ENCODE measurements around the gene HACL1. TPM values are rescaled to one million over a fixed set of nuclear protein-coding genes. Genes with fewer than 3 reads are reported as not detected.

The HACL1 gene
- total RNA-seq, 2 experiments from 2014 or later: 24.9 to 29.5 TPM

DNA sequence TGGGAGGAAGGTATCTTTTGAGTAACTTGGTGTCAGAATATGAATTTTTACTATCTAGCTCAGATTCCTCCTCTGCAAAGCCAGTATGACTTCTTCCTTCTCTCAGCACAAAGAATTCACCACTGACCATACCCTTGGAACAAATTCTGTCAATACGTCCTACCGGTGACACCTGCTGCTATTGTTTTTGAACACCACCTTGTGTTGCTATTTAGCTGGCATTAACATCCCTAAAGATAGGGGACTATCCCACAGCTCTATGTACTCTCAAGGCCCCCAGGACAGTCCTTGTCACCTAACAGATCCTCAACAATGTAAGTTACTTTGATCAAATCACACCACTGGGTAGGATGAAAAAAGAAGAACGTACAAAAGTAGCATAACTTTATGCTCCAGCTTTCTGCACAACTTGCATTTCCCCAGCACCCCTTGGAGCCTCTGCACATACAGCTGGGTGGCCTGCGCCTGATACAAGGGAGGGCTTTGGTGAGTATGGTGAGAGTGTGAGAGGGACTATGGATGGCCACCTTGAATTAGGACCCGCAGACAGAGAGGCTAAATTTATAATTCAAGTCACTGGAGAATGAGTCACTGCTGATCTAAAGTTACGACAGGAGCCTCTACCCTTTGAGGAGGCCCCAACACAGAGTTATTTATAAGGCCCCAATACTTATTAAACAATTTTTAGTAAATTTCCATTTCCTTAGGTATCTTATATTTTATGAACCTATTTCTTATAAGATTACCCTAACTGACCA, 77.5 kb downstream of the HACL1 start:
- Mint-ChIP-seq H3K27ac (no peak overlapping the region), H3K4me1 (peaks cover 15% of the 10 kb centered on the region), H3K4me3 (no peak overlapping the region), H3K36me3 (peaks cover 6% of the 10 kb centered on the region), H3K9me3 (no peaks in the 10 kb centered on the region), H3K27me3 (peaks cover 6% of the 10 kb centered on the region)
- POLR2A ChIA-PET: interaction anchor here (1.0 kb wide), 1 partner anchor 12 kb away, joined by 3 read pairs; no protein-coding TSS in a partner anchor
- DNase-seq (no peak), ATAC-seq (ENCODE audit: low read depth) (no peak)

DNA sequence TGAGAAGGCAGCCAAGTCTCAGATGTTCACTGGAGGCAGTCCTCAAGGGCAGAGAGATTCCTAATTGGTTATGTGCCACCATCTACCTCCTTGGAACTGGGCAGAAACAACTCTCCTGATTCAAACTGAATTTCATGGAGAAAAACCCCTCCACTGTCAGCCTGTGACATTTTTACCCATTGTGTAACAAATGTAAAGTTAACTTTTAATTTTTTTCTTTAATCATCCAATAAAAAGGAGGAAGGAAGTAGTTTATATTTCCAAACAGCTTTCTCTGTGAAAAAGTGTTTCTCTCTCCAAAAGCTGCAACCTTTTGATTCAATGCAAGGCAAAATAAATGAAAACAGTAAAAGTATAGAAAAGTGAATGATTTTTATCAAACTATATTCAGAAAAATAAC, 79.4 kb downstream of the HACL1 start:
- Mint-ChIP-seq H3K4me3 (peak overlapping the region; percentile 76), H3K9me3 (no peaks in the 10 kb centered on the region), H3K36me3 (peaks cover 6% of the 10 kb centered on the region), H3K27me3 (peaks cover 6% of the 10 kb centered on the region), H3K27ac (no peak overlapping the region), H3K4me1 (peaks cover 12% of the 10 kb centered on the region)
- ATAC-seq (ENCODE audit: low read depth): no peak
- POLR2A ChIA-PET: no interaction called here
- DNase-seq: no peak

DNA sequence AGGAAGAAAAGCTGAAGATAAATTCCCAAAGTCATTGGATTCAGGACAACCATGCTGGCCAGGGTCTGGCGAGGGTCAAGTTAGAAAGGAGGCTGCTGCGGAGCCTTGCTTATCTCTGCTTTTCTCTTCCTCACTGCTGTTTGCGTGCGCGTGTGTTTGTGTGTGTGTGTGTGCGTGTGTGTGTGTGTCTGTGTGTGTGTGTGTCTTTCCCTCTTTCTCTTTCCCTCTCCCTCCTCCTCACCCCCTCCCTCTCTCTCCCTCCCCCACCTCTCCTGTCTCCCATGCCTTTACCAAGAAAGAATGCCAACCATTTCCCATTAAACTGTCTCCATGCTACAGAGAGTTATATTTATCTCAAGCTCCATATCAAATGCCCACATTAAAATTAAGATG, 79.8 kb downstream of the HACL1 start, which contains the start of gene COLQ:
Gene COLQ, minus strand, starts transcription at position 134 of the 393 bp plus-strand sequence. Its CDS starts 81 bp downstream, at position 53.
- Mint-ChIP-seq H3K27me3 (peaks cover 6% of the 10 kb centered on the region), H3K9me3 (no peaks in the 10 kb centered on the region), H3K4me3 (peak within 1 kb of the TSS; percentile 76), H3K4me1 (peaks cover 12% of the 10 kb centered on the region), H3K36me3 (peaks cover 6% of the 10 kb centered on the region), H3K27ac (peak within 1 kb of the TSS; percentile 77)
- POLR2A ChIA-PET: no interaction called here
- DNase-seq (no peak), ATAC-seq (ENCODE audit: low read depth) (no peak)

DNA sequence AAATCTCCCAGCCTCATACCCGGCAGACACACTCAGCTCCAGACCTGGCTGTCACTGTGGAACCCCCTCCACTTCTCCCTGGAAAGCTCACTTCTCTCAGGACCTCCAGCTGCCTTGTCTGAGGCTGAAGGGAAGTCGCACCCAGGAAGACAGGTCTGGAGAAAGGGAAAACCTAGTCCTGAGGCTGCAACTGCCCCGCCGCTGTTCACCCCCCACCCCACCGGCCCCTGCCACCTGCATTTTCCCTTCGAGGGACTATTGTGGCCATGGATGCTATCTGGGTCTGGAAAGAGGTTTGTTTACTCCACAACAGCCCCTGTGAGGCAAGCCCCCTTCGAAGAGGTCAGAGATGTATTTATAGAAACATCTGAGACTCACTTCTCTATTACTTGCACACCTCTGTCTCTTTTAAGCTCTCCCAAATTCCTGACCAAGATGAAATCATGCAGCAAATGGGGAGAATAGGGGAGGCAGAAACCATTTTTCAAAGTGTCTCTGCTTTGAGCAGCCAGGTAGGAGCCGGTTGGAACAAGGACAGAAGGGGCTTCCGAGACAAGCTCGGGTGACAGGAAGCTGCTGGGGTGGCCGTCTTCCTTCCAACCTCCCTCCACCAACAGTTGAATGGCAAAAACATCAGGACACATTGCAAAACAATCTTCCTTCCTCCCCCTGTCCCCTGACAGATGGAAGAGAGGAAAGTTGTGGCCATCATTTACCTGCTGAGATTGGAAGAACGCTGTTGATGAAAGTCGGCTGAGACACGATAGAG, 80.4 kb downstream of the HACL1 start:
- Mint-ChIP-seq H3K27me3 (peaks cover 6% of the 10 kb centered on the region), H3K4me1 (peaks cover 12% of the 10 kb centered on the region), H3K36me3 (peaks cover 6% of the 10 kb centered on the region), H3K27ac (peak overlapping the region; percentile 77), H3K9me3 (no peaks in the 10 kb centered on the region), H3K4me3 (peak overlapping the region; percentile 76)
- no peak for ATAC-seq (ENCODE audit: low read depth)
- POLR2A ChIA-PET: no interaction called here
- DNase-seq: no peak

DNA sequence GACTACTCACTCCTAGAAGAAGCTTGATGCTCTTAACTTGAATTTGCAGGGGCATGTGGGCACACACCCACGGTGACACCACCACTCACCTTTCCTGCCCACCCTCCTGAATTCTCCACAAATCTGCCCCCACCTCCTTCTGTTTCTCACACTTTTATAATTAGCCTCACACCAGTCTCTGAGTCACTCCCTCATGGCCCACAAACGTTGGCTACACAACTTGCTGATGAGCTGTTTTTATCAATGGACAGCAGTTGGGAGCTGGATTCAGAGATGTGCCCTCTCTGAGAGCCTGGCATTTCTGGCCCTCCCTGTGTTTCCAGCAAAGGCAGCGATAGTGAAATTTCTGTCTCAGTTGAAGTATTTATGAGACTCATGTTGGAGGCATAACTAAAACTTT, 81.2 kb downstream of the HACL1 start:
- H3K4me1 Mint-ChIP-seq: peaks cover 12% of the 10 kb centered on the region
- ATAC-seq (ENCODE audit: low read depth) (no peak), DNase-seq (no peak)
- peaks cover 6% of the 10 kb centered on the region for H3K27me3 Mint-ChIP-seq
- H3K9me3 Mint-ChIP-seq: no peaks in the 10 kb centered on the region
- peak overlapping the region; percentile 1 for H3K4me3 Mint-ChIP-seq
- H3K36me3 Mint-ChIP-seq: peaks cover 4% of the 10 kb centered on the region
- no peak overlapping the region for H3K27ac Mint-ChIP-seq
- POLR2A ChIA-PET: no interaction called here

DNA sequence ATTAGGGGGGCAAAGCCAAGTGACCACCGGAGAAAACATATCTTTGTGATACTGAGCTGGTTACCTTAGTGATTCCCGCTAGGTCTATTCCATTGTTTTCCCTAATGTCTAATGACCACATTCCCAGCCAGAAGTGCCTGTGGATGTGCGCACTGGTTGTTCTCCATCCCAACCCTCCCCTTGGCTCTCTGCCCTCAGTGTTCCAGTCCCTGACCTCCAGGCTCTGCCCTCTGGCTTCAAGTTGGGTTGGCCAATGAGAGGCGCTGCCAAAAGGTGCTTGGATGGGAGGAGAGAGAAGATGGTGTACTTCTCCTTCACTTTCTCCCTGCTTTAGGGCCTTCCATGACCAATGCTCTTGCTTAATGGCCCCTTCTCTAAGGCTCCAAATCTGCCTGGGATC, 82.3 kb downstream of the HACL1 start:
- ATAC-seq (ENCODE audit: low read depth) (no peak), DNase-seq (no peak)
- H3K27me3 Mint-ChIP-seq: peaks cover 3% of the 10 kb centered on the region
- H3K4me1 Mint-ChIP-seq: peaks cover 12% of the 10 kb centered on the region
- no peak overlapping the region for H3K27ac Mint-ChIP-seq
- POLR2A ChIA-PET: interaction anchor here (1.0 kb wide), 1 partner anchor 8 kb away, joined by 3 read pairs; no protein-coding TSS in a partner anchor
- H3K36me3 Mint-ChIP-seq: peaks cover 4% of the 10 kb centered on the region
- no peak overlapping the region for H3K4me3 Mint-ChIP-seq
- H3K9me3 Mint-ChIP-seq: no peaks in the 10 kb centered on the region

DNA sequence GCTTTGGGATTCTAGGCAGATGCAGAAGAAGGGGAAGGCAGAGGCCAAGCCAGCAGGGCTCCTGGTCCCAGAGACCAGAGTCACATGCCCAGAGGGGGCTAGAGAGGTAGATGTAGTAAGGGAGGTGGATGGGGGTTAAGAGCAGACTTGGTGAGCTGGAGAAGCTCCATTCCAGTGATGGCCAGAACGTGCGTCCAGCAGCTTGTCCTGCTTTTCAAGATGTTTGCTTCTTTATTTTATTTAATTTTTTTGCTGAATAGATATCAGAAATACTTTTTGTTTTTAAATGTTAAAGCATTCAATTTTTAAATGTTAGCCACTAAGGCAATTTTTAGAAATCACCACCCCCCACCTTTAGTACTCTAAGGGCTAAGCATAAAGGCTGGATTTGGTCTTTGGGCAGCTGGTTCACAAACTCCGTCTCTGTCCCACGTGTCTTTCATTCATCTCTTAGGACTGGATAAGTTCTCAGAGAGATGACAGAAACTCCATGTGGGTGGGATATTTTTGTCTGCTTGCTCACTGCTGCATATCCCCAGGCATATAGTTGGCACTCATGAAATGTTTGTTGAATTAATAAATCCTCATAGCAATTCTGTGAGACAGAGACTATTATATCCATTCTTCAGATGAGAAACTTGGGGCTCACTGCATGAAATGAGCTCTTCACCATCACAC, 86.6 kb downstream of the HACL1 start:
- no peak overlapping the region for H3K27ac Mint-ChIP-seq
- H3K36me3 Mint-ChIP-seq: no peaks in the 10 kb centered on the region
- POLR2A ChIA-PET: interaction anchor here (1.5 kb wide), 1 partner anchor 46 kb away, joined by 3 read pairs; no protein-coding TSS in a partner anchor
- ATAC-seq (ENCODE audit: low read depth) (no peak), DNase-seq (no peak)
- H3K4me1 Mint-ChIP-seq: peaks cover 5% of the 10 kb centered on the region
- peaks cover 4% of the 10 kb centered on the region for H3K27me3 Mint-ChIP-seq
- no peak overlapping the region for H3K4me3 Mint-ChIP-seq
- H3K9me3 Mint-ChIP-seq: no peaks in the 10 kb centered on the region

DNA sequence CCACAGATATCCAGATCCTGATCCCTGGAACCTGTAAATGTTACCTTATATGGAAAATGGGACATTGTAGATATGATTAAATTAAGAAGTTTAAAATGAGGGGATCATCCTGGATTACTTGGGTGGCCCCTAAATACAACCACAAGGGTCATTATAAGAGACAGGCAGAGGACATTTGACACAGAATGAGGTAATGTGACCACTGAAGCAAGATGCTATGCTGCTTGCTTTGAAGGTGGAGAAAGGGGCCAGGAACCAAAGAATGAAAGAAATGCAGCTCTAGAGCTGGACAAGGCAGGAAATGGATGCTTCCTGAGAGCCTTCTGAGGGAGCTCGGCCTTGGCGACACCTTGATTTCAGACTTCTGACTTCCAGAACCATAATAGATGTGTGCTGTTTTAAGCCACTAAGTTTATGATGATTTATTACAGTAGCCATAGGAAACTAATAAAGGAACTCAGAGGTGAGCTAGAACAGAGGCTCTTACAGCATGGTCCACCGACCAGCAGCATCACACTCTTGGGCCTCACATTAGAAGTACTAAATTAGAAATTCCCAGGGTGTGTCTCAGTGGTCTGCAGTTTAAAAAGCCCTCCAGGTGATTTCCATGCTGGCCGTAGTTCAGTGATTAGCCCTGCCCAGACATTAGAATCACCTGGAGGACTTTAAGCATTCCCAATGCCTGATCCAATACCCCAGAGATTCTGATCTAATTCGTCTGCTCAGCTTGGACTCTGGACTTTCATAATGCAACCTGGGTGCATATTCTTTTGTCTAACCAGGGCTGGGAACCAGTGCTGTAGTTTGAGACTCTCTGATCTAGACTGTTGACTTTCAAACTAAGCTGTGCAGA, 87.3 kb downstream of the HACL1 start:
- POLR2A ChIA-PET: interaction anchor here (1.5 kb wide), 1 partner anchor 45 kb away, joined by 3 read pairs; no protein-coding TSS in a partner anchor
- no peak overlapping the region for H3K27ac Mint-ChIP-seq
- H3K4me1 Mint-ChIP-seq: peaks cover 3% of the 10 kb centered on the region
- no peak for ATAC-seq (ENCODE audit: low read depth)
- H3K4me3 Mint-ChIP-seq: no peak overlapping the region
- peaks cover 4% of the 10 kb centered on the region for H3K27me3 Mint-ChIP-seq
- H3K9me3 Mint-ChIP-seq: no peaks in the 10 kb centered on the region
- no peaks in the 10 kb centered on the region for H3K36me3 Mint-ChIP-seq
- no peak for DNase-seq

DNA sequence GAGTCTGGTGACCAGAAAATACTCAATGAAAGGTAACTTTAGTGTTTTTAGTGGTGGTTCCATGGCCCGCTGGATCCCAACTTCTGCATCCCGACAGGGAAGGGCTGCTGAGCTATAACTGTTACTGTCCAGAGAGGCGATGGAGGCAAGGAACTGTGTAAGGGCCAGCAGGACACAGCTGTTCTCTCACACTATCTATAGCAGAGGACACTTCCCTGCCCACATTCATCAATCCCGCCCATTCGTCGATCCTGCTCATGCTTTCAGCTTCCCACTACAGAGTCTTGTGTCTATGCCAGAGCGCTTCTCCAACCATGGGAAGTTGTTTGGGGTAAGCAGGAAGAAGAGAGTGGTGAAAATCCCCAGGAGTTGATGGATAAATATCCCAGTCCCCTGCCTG, 88.3 kb downstream of the HACL1 start:
- H3K27me3 Mint-ChIP-seq: peaks cover 4% of the 10 kb centered on the region
- POLR2A ChIA-PET: no interaction called here
- DNase-seq (no peak), ATAC-seq (ENCODE audit: low read depth) (no peak)
- H3K4me1 Mint-ChIP-seq: peaks cover 3% of the 10 kb centered on the region
- no peaks in the 10 kb centered on the region for H3K9me3 Mint-ChIP-seq
- no peak overlapping the region for H3K27ac Mint-ChIP-seq
- no peak overlapping the region for H3K4me3 Mint-ChIP-seq
- no peaks in the 10 kb centered on the region for H3K36me3 Mint-ChIP-seq

DNA sequence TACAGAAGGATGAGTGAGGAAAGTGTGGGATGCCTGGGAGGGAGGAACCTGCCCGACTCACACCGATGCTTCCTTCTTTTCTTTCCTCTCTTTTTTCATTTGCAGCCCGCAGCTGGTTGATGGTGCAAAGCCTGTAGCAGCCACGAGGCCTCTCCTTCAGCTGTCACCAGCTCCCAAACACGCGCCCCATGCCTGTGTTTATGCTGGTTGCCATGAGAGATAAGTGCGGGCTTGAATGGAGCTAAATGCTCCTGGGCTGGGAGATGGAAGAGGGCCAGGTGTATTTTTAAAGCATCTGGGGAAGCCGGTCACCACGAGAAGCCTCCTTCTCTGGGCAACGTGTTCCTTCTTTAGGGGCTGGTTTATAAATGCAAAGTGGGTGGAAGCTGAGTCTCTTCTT, 89.2 kb downstream of the HACL1 start:
- POLR2A ChIA-PET: no interaction called here
- H3K27ac Mint-ChIP-seq: no peak overlapping the region
- H3K27me3 Mint-ChIP-seq: peaks cover 4% of the 10 kb centered on the region

DNA sequence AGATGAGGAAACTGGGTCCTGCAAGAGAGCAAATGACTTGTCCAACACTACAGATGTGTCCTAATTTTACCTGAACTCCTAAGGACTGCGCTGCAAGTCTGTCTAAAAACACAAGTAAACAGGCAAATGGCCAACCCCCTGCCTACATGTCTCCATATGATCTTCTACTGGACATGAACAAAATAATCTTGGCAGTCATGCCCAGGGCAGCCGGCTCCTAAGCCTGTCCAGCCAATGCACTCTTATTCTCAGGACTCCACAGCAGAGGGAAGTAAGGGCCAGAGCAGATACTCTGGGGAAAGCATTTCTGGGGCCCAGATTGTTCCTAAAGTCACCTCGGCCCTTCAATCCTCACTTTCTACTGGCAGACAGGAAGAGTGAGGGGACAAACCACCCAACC, 90.2 kb downstream of the HACL1 start:
- POLR2A ChIA-PET: no interaction called here
- H3K4me3 Mint-ChIP-seq: no peak overlapping the region
- H3K27ac Mint-ChIP-seq: peak overlapping the region; percentile 24
- ATAC-seq (ENCODE audit: low read depth) (no peak), DNase-seq (no peak)
- H3K27me3 Mint-ChIP-seq: peaks cover 4% of the 10 kb centered on the region
- H3K36me3 Mint-ChIP-seq: no peaks in the 10 kb centered on the region
- H3K9me3 Mint-ChIP-seq: no peaks in the 10 kb centered on the region
- H3K4me1 Mint-ChIP-seq: peaks cover 3% of the 10 kb centered on the region

More for the DNA sequence above, 89.2 kb downstream of the HACL1 start:
- ATAC-seq (ENCODE audit: low read depth) (no peak), DNase-seq (no peak)
- H3K4me1 Mint-ChIP-seq: peaks cover 3% of the 10 kb centered on the region
- H3K9me3 Mint-ChIP-seq: no peaks in the 10 kb centered on the region
- no peak overlapping the region for H3K4me3 Mint-ChIP-seq
- no peaks in the 10 kb centered on the region for H3K36me3 Mint-ChIP-seq

Measured in activated naive CD8-positive, alpha-beta T cell treated with anti-CD3 and anti-CD28 coated beads, Interleukin-2, amount 10 ng/mL, durations not matched to agents 7 days and 5 days (primary cell).